C4-2B (cell line): Measurements from ENCODE around the gene BTN1A1.

ENCODE experiments used
- H3K27ac ChIP-seq: fragments of 450-650 bp; 2 replicates; pipeline ENCODE4 v1.5.1; 2017
- CTCF ChIP-seq: fragments of 450-650 bp; conservative IDR thresholded peaks from 2 replicates; pipeline ENCODE4 v1.5.1; 2017; ENCODE audit warnings: mild to moderate bottlenecking
- ZFX ChIP-seq: fragments of 450-650 bp; IDR thresholded peaks from 2 replicates; pipeline ENCODE4 v1.6.1; 2017

The BTN1A1 gene

DNA sequence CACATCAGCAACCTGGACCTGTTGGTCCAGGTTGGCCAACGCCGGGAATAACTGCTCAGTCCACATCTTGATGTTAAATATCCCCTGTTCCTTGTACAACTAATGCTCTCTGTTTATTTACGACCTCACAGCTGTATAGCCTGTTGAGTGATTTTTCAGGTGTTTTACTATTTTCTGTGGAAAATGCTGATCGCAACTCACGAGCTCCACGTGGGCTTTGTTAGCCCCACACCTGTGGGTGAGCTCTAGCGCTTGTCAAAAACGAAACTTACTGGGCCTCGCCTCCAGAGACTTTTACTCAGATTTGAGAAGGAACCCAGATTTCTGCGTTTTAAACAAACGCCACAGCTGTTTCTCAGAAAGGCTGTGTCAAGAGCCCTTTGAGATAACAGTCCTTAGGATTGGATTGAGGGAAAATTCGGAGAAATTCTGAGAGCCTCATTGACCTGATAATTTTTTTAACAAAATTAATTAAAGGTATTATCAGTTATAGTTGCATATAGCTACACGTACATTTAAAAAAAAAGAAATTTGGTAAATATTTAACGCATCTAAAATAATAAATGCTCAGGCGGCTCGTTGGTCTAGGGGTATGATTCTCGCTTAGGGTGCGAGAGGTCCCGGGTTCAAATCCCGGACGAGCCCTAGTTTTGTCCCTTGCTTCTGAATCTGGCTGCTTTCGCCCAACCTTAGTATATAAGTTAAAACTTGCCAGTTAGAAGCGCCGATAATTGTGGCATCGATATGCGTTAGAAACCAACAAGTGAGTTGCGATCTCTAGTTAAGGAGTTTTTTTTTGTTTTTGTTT is 54.8 kb downstream of the BTN1A1 start:
- H3K27ac ChIP-seq = no peak overlapping the region; the same call in 1 of the 2 replicates
- TF ChIP-seq ZFX (no peak), CTCF (no peak)

DNA sequence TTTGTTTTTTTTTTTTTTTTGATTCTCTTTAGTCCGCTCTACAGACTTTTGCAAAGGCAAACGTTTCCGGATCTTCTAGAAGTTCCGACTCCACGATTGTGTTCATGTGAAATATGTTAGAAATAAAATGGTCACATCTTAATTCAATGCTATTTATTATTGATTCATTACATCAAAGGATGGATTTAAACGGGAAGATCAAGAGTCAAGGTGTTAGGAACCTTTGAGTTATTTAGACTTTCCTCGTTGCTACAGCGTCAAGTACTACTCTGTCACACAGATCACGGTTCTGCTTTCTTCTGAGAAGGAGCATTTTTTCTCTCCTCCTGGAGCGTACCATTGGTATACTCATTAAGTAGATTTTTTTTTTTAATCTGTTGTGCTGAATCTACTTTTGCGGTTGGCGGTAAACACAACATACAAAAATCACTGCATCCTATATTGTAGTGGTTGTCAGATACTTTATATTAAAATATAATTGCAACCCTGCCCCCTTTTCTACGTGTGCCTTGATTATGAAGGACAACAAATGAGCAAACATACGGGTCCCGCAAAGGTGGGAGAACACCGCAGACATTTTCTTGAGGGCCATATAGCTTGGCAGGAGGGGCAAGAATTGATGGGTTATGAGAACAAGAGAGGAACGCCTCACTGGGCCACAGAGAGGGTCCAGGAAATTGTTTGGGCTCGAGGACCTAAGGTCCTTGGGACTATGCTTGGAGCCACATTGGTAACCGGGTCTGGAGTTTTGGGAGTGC is 55.6 kb downstream of the BTN1A1 start:
- no peak overlapping the region for H3K27ac ChIP-seq

GRCh38 chr6:26556263-26557070 is 56.4 kb downstream of the BTN1A1 start:
- no peak for TF ChIP-seq CTCF
- no peak for TF ChIP-seq ZFX
- no peak overlapping the region for H3K27ac ChIP-seq

More for the DNA sequence above, 55.6 kb downstream of the BTN1A1 start:
- TF ChIP-seq ZFX (no peak), CTCF (no peak)
